Measurements from ENCODE around the gene HIP1.
"Not testable (repeated sequence)": the region's sequence is repeated elsewhere in the genome, so short reads cannot be mapped to it uniquely, and the experiment has no call there.

The HIP1 gene

GRCh38 chr7:75711656-75712514 lies 26.9 kb downstream of the HIP1 start:
- DNase-seq (no peak), ATAC-seq (no peak)
- Mint-ChIP-seq H3K27me3 (no peaks in the 10 kb centered on the region), H3K27ac (no peak overlapping the region), H3K36me3 (ENCODE audit: low read depth) (peaks cover 13% of the 10 kb centered on the region), H3K9me3 (peaks cover 14% of the 10 kb centered on the region), H3K4me3 (no peak overlapping the region), H3K4me1 (peaks cover 12% of the 10 kb centered on the region)

- H3K27ac Mint-ChIP-seq: no peak overlapping the region
- peaks cover 13% of the 10 kb centered on the region for H3K36me3 Mint-ChIP-seq (ENCODE audit: low read depth)
- peaks cover 14% of the 10 kb centered on the region for H3K9me3 Mint-ChIP-seq
- H3K4me1 Mint-ChIP-seq: peaks cover 12% of the 10 kb centered on the region
- H3K27me3 Mint-ChIP-seq: no peaks in the 10 kb centered on the region
- DNase-seq (no peak), ATAC-seq (no peak)
- H3K4me3 Mint-ChIP-seq: no peak overlapping the region
Measured at GRCh38 chr7:75711076-75711475, 27.7 kb downstream of the HIP1 start.

- no peak for ATAC-seq
- Mint-ChIP-seq H3K27ac (no peak overlapping the region), H3K27me3 (no peaks in the 10 kb centered on the region)
Measured at GRCh38 chr7:75704928-75705327, 33.8 kb downstream of the HIP1 start.

GRCh38 chr7:75702515-75702914 lies 36.2 kb downstream of the HIP1 start:
- no peak for DNase-seq
- Mint-ChIP-seq H3K4me3 (no peak overlapping the region), H3K27me3 (no peaks in the 10 kb centered on the region), H3K9me3 (no peaks in the 10 kb centered on the region), H3K4me1 (no peaks in the 10 kb centered on the region), H3K36me3 (ENCODE audit: low read depth) (no peaks in the 10 kb centered on the region), H3K27ac (no peak overlapping the region)
- no peak for ATAC-seq

More at GRCh38 chr7:75704928-75705327, 33.8 kb downstream of the HIP1 start:
- Mint-ChIP-seq H3K36me3 (ENCODE audit: low read depth) (peaks cover 5% of the 10 kb centered on the region), H3K4me1 (no peaks in the 10 kb centered on the region), H3K9me3 (peaks cover 5% of the 10 kb centered on the region), H3K4me3 (no peak overlapping the region)
- DNase-seq: no peak

- H3K9me3 Mint-ChIP-seq: no peaks in the 10 kb centered on the region
- no peak for DNase-seq
- H3K27me3 Mint-ChIP-seq: no peaks in the 10 kb centered on the region
- no peaks in the 10 kb centered on the region for H3K36me3 Mint-ChIP-seq (ENCODE audit: low read depth)
- no peak overlapping the region for H3K4me3 Mint-ChIP-seq
- no peak for ATAC-seq
- H3K4me1 Mint-ChIP-seq: no peaks in the 10 kb centered on the region
- no peak overlapping the region for H3K27ac Mint-ChIP-seq
Measured at GRCh38 chr7:75699993-75700392, 38.7 kb downstream of the HIP1 start.

GRCh38 chr7:75698358-75698757 lies 40.4 kb downstream of the HIP1 start:
- H3K9me3 Mint-ChIP-seq: no peaks in the 10 kb centered on the region
- no peak overlapping the region for H3K27ac Mint-ChIP-seq
- no peak overlapping the region for H3K4me3 Mint-ChIP-seq
- H3K36me3 Mint-ChIP-seq (ENCODE audit: low read depth): no peaks in the 10 kb centered on the region
- ATAC-seq: no peak
- no peaks in the 10 kb centered on the region for H3K27me3 Mint-ChIP-seq
- no peaks in the 10 kb centered on the region for H3K4me1 Mint-ChIP-seq
- DNase-seq: no peak

- no peaks in the 10 kb centered on the region for H3K9me3 Mint-ChIP-seq
- H3K27ac Mint-ChIP-seq: no peak overlapping the region
- H3K27me3 Mint-ChIP-seq: no peaks in the 10 kb centered on the region
- no peak overlapping the region for H3K4me3 Mint-ChIP-seq
- H3K36me3 Mint-ChIP-seq (ENCODE audit: low read depth): no peaks in the 10 kb centered on the region
- no peak for ATAC-seq
- DNase-seq: no peak
- no peaks in the 10 kb centered on the region for H3K4me1 Mint-ChIP-seq
Measured at GRCh38 chr7:75696263-75697037, 42.3 kb downstream of the HIP1 start.

GRCh38 chr7:75694638-75695399 lies 43.9 kb downstream of the HIP1 start:
- Mint-ChIP-seq H3K4me1 (peaks cover 2% of the 10 kb centered on the region), H3K9me3 (no peaks in the 10 kb centered on the region), H3K36me3 (ENCODE audit: low read depth) (no peaks in the 10 kb centered on the region), H3K4me3 (no peak overlapping the region), H3K27me3 (no peaks in the 10 kb centered on the region), H3K27ac (no peak overlapping the region)
- no peak for DNase-seq
- ATAC-seq: no peak

GRCh38 chr7:75693668-75694067 lies 45.1 kb downstream of the HIP1 start:
- ATAC-seq; H3K27me3 Mint-ChIP-seq; H3K9me3 Mint-ChIP-seq; DNase-seq; H3K27ac Mint-ChIP-seq; H3K36me3 Mint-ChIP-seq (ENCODE audit: low read depth); H3K4me1 Mint-ChIP-seq; H3K4me3 Mint-ChIP-seq: not testable (repeated sequence)

- H3K27me3 Mint-ChIP-seq: peaks cover 4% of the 10 kb centered on the region
- H3K9me3 Mint-ChIP-seq: no peaks in the 10 kb centered on the region
- no peaks in the 10 kb centered on the region for H3K36me3 Mint-ChIP-seq (ENCODE audit: low read depth)
- no peak overlapping the region for H3K27ac Mint-ChIP-seq
- DNase-seq (no peak), ATAC-seq (no peak)
- no peak overlapping the region for H3K4me3 Mint-ChIP-seq
- H3K4me1 Mint-ChIP-seq: peaks cover 8% of the 10 kb centered on the region
Measured at GRCh38 chr7:75691793-75692543, 46.8 kb downstream of the HIP1 start.

- Mint-ChIP-seq H3K4me1 (peaks cover 8% of the 10 kb centered on the region), H3K9me3 (no peaks in the 10 kb centered on the region), H3K4me3 (no peak overlapping the region), H3K36me3 (ENCODE audit: low read depth) (no peaks in the 10 kb centered on the region), H3K27me3 (peaks cover 6% of the 10 kb centered on the region), H3K27ac (no peak overlapping the region)
- ATAC-seq (no peak), DNase-seq (no peak)
Measured at GRCh38 chr7:75690121-75690523, 48.6 kb downstream of the HIP1 start.

GRCh38 chr7:75689246-75690099 lies 49.3 kb downstream of the HIP1 start:
- Mint-ChIP-seq H3K4me3 (no peak overlapping the region), H3K4me1 (peaks cover 8% of the 10 kb centered on the region), H3K9me3 (no peaks in the 10 kb centered on the region), H3K27ac (no peak overlapping the region), H3K36me3 (ENCODE audit: low read depth) (no peaks in the 10 kb centered on the region), H3K27me3 (peaks cover 6% of the 10 kb centered on the region)
- no peak for DNase-seq
- ATAC-seq: no peak

Measured in activated naive CD8-positive, alpha-beta T cell treated with anti-CD3 and anti-CD28 coated beads, Interleukin-2, amount 50 U/mL, for 24 hours (primary cell).